ENCODE data around the gene RNF225. TPM values are rescaled to one million over a fixed set of nuclear protein-coding genes. Genes with fewer than 3 reads are reported as not detected.
A peak's percentile ranks its signal among the peaks of the same experiment; 100 is the strongest.

The RNF225 gene
- total and polyA plus RNA-seq, 9 of the 15 experiments (the other 6 are each of a cell fraction or from before 2014, with no cell fraction given): 0.33 TPM; not detected in 8

GRCh38 chr19:58408152-58409009 is 12.9 kb downstream of the RNF225 start, which contains the start of gene ZNF584 (continued):
- no peak for TF ChIP-seq PTRF (tag; IDR thresholded peaks at IDR 0.05)
- peak in 1 of 2 experiments; percentile 91; a peak in 3 of 4 replicates for TF ChIP-seq SIN3A (IDR thresholded peaks at IDR 0.05; ENCODE audit: borderline replicate concordance in 2 of 2, control insufficient read depth in 1 of 2, low read depth in 2 of 2, low read length in 2 of 2)
- TF ChIP-seq BRD9 (IDR thresholded peaks at IDR 0.05; ENCODE audit: low read depth, partially characterized antibody): no peak
- peak; percentile 86 for TF ChIP-seq ZBTB7A (IDR thresholded peaks at IDR 0.05; ENCODE audit: borderline replicate concordance, control insufficient read depth, low read depth, low read length)
- TF ChIP-seq ZNF3 (CRISPR knock-in tag; IDR thresholded peaks at IDR 0.05): no peak
- TF ChIP-seq FOXO4 (CRISPR knock-in tag; IDR thresholded peaks at IDR 0.05): no peak
- TF ChIP-seq SP2 (IDR thresholded peaks at IDR 0.05; ENCODE audit: extremely low read depth, low read depth, low read length, poor library complexity, severe bottlenecking): peak; percentile 61
- TF ChIP-seq ZNF184 (CRISPR knock-in tag; IDR thresholded peaks at IDR 0.05): no peak
- no peak; the same call in 1 of the 2 replicates for TF ChIP-seq ARID1B (IDR thresholded peaks at IDR 0.05)
- no peak for TF ChIP-seq RAD51 (IDR thresholded peaks at IDR 0.05; ENCODE audit: borderline replicate concordance, low read depth)
- no peak for TF ChIP-seq RBM17 (IDR thresholded peaks at IDR 0.05; ENCODE audit: borderline replicate concordance, low read depth, low read length)
- no peak; the same call in 1 of the 2 replicates for TF ChIP-seq BHLHE40 (IDR thresholded peaks at IDR 0.05; ENCODE audit: low read length)
- TF ChIP-seq ZNF175 (CRISPR knock-in tag; IDR thresholded peaks at IDR 0.05; ENCODE audit: low read depth): no peak
- TF ChIP-seq TOE1 (IDR thresholded peaks at IDR 0.05; ENCODE audit: borderline replicate concordance): no peak
- TF ChIP-seq TOE1 (CRISPR knock-in tag; IDR thresholded peaks at IDR 0.05; ENCODE audit: borderline replicate concordance, low read depth): no peak
- no peak for TF ChIP-seq ZNF785 (CRISPR knock-in tag; IDR thresholded peaks at IDR 0.05)
- TF ChIP-seq ZNF316 (IDR thresholded peaks at IDR 0.05): no peak
- TF ChIP-seq HDAC8 (tag; IDR thresholded peaks at IDR 0.05): no peak
- TF ChIP-seq FOXA3 (CRISPR knock-in tag; conservative IDR thresholded peaks at IDR 0.05 in 1 of 2, IDR thresholded peaks at IDR 0.05 in 1 of 2): 0 out of 4 replicates have a peak, but pooled peaks of 1 of the 2 experiments have one; percentile 51
- no peak for TF ChIP-seq ZNF311 (CRISPR knock-in tag; IDR thresholded peaks at IDR 0.05)
- TF ChIP-seq, protein P1, sequence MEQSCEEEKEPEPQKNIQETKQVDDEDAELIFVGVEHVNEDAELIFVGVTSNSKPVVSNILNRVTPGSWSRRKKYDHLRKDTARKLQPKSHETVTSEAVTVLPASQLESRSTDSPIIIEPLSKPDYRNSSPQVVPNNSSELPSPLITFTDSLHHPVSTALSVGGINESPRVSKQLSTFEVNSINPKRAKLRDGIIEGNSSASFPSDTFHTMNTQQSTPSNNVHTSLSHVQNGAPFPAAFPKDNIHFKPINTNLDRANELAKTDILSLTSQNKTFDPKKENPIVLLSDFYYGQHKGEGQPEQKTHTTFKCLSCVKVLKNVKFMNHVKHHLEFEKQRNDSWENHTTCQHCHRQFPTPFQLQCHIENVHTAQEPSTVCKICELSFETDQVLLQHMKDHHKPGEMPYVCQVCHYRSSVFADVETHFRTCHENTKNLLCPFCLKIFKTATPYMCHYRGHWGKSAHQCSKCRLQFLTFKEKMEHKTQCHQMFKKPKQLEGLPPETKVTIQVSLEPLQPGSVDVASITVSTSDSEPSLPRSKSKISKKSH (CRISPR knock-in tag; IDR thresholded peaks at IDR 0.05): no peak
- TF ChIP-seq NBN (IDR thresholded peaks at IDR 0.05; ENCODE audit: low read depth): 0 out of 2 replicates have a peak, but pooled peaks have one; percentile 22
- no peak for TF ChIP-seq ZNF12 (CRISPR knock-in tag; IDR thresholded peaks at IDR 0.05)
- no peak for TF ChIP-seq ZNF551 (CRISPR knock-in tag; IDR thresholded peaks at IDR 0.05)
- TF ChIP-seq ZFP36 (IDR thresholded peaks at IDR 0.05; ENCODE audit: low read depth, low read length, partially characterized antibody): no peak
- no peak for TF ChIP-seq ETS2 (tag; IDR thresholded peaks at IDR 0.05; ENCODE audit: borderline replicate concordance, poor library complexity, severe bottlenecking)
